Stimulated activated naive CD8-positive, alpha-beta T cell treated with anti-CD3 and anti-CD28 coated beads, Interleukin-15, Interleukin-2, amounts not matched to agents 100 ng/mL and 50 ng/mL, for 24 hours (primary cell): ENCODE results near the gene ZNF429.
"Not testable (repeated sequence)": the region's sequence is repeated elsewhere in the genome, so short reads cannot be mapped to it uniquely, and the experiment has no call there.

Source experiments
- H3K27ac Mint-ChIP-seq: one replicate; pipeline ENCODE4 v1.8.0; 2021; ENCODE audit warnings: mild to moderate bottlenecking, mixed read lengths
- H3K27me3 Mint-ChIP-seq: one replicate; pipeline ENCODE4 v1.8.0; 2021; ENCODE audit warnings: mixed read lengths
- H3K36me3 Mint-ChIP-seq: one replicate; pipeline ENCODE4 v1.8.0; 2021; ENCODE audit warnings: low read depth, mixed read lengths
- H3K4me1 Mint-ChIP-seq: one replicate; pipeline ENCODE4 v1.8.0; 2021; ENCODE audit warnings: low read depth, mixed read lengths
- H3K4me3 Mint-ChIP-seq: one replicate; pipeline ENCODE4 v1.8.0; 2021; ENCODE audit warnings: mild to moderate bottlenecking, mixed read lengths
- H3K9me3 Mint-ChIP-seq: one replicate; pipeline ENCODE4 v1.8.0; 2021; ENCODE audit warnings: mixed read lengths

Gene ZNF429

GRCh38 chr19:21492947-21493906 lies 12.2 kb upstream of the ZNF429 start:
- Mint-ChIP-seq H3K27me3 (no peaks in the 10 kb centered on the region), H3K27ac (no peak overlapping the region), H3K36me3 (peaks cover 8% of the 10 kb centered on the region), H3K4me1 (no peaks in the 10 kb centered on the region), H3K9me3 (peaks cover 6% of the 10 kb centered on the region), H3K4me3 (no peak overlapping the region)

- H3K9me3 Mint-ChIP-seq, result peaks cover 10% of the 10 kb centered on the region
- H3K4me1 Mint-ChIP-seq, result no peaks in the 10 kb centered on the region
- no peak overlapping the region for H3K4me3 Mint-ChIP-seq
- H3K36me3 Mint-ChIP-seq, result peaks cover 8% of the 10 kb centered on the region
- H3K27ac Mint-ChIP-seq, result no peak overlapping the region
- H3K27me3 Mint-ChIP-seq, result no peaks in the 10 kb centered on the region
Observed at GRCh38 chr19:21496876-21497275, 8.5 kb upstream of the ZNF429 start.

GRCh38 chr19:21498651-21499050 lies 6.8 kb upstream of the ZNF429 start:
- peaks cover 8% of the 10 kb centered on the region for H3K36me3 Mint-ChIP-seq

GRCh38 chr19:21508198-21508597 lies 2.8 kb downstream of the ZNF429 start:
- H3K4me1 Mint-ChIP-seq, result peaks cover 31% of the 10 kb centered on the region
- H3K36me3 Mint-ChIP-seq, result peaks cover 48% of the 10 kb centered on the region
- no peak overlapping the region for H3K27ac Mint-ChIP-seq
- H3K9me3 Mint-ChIP-seq, result peaks cover 10% of the 10 kb centered on the region
- H3K4me3 Mint-ChIP-seq, result no peak overlapping the region
- H3K27me3 Mint-ChIP-seq, result no peaks in the 10 kb centered on the region

More at GRCh38 chr19:21498651-21499050, 6.8 kb upstream of the ZNF429 start:
- no peak overlapping the region for H3K4me3 Mint-ChIP-seq
- no peak overlapping the region for H3K27ac Mint-ChIP-seq
- no peaks in the 10 kb centered on the region for H3K4me1 Mint-ChIP-seq
- H3K9me3 Mint-ChIP-seq, result peaks cover 7% of the 10 kb centered on the region
- no peaks in the 10 kb centered on the region for H3K27me3 Mint-ChIP-seq

GRCh38 chr19:21511058-21511457 lies 5.7 kb downstream of the ZNF429 start:
- peaks cover 14% of the 10 kb centered on the region for H3K9me3 Mint-ChIP-seq
- H3K27ac Mint-ChIP-seq, H3K27me3 Mint-ChIP-seq, H3K4me3 Mint-ChIP-seq: not testable (repeated sequence)
- peaks cover 57% of the 10 kb centered on the region for H3K36me3 Mint-ChIP-seq
- H3K4me1 Mint-ChIP-seq, result peaks cover 19% of the 10 kb centered on the region

- H3K4me3 Mint-ChIP-seq, H3K27me3 Mint-ChIP-seq: not testable (repeated sequence)
Observed at GRCh38 chr19:21512609-21513008, 7.2 kb downstream of the ZNF429 start.

GRCh38 chr19:21513651-21514050 lies 8.2 kb downstream of the ZNF429 start:
- no peak overlapping the region for H3K4me3 Mint-ChIP-seq
- peaks cover 2% of the 10 kb centered on the region for H3K4me1 Mint-ChIP-seq
- H3K9me3 Mint-ChIP-seq, result peaks cover 28% of the 10 kb centered on the region
- peaks cover 59% of the 10 kb centered on the region for H3K36me3 Mint-ChIP-seq
- no peaks in the 10 kb centered on the region for H3K27me3 Mint-ChIP-seq
- H3K27ac Mint-ChIP-seq, result no peak overlapping the region

More at GRCh38 chr19:21512609-21513008, 7.2 kb downstream of the ZNF429 start:
- peaks cover 12% of the 10 kb centered on the region for H3K4me1 Mint-ChIP-seq
- peaks cover 23% of the 10 kb centered on the region for H3K9me3 Mint-ChIP-seq
- peaks cover 60% of the 10 kb centered on the region for H3K36me3 Mint-ChIP-seq
- not testable (repeated sequence) for H3K27ac Mint-ChIP-seq

GRCh38 chr19:21519488-21519887 lies 14.1 kb downstream of the ZNF429 start:
- Mint-ChIP-seq H3K27ac (no peak overlapping the region), H3K4me3 (no peak overlapping the region), H3K4me1 (no peaks in the 10 kb centered on the region), H3K9me3 (peaks cover 58% of the 10 kb centered on the region), H3K27me3 (no peaks in the 10 kb centered on the region), H3K36me3 (peaks cover 79% of the 10 kb centered on the region)

- Mint-ChIP-seq H3K4me3 (no peak overlapping the region), H3K4me1 (no peaks in the 10 kb centered on the region), H3K9me3 (peaks cover 41% of the 10 kb centered on the region), H3K27me3 (no peaks in the 10 kb centered on the region), H3K27ac (no peak overlapping the region), H3K36me3 (peaks cover 92% of the 10 kb centered on the region)
Observed at GRCh38 chr19:21532904-21533303, 27.5 kb downstream of the ZNF429 start.

GRCh38 chr19:21536741-21537290 lies 31.4 kb downstream of the ZNF429 start:
- not testable (repeated sequence) for H3K4me3 Mint-ChIP-seq, H3K27ac Mint-ChIP-seq, H3K4me1 Mint-ChIP-seq, H3K27me3 Mint-ChIP-seq
- Mint-ChIP-seq H3K9me3 (peaks cover 40% of the 10 kb centered on the region), H3K36me3 (peaks cover 72% of the 10 kb centered on the region)

GRCh38 chr19:21559444-21559843 lies 54.0 kb downstream of the ZNF429 start:
- Mint-ChIP-seq H3K36me3 (peaks cover 39% of the 10 kb centered on the region), H3K27me3 (no peaks in the 10 kb centered on the region), H3K27ac (no peak overlapping the region), H3K9me3 (peaks cover 10% of the 10 kb centered on the region), H3K4me3 (no peak overlapping the region), H3K4me1 (no peaks in the 10 kb centered on the region)

GRCh38 chr19:21564406-21564805 lies 59.0 kb downstream of the ZNF429 start:
- Mint-ChIP-seq H3K27ac (no peak overlapping the region), H3K9me3 (peaks cover 15% of the 10 kb centered on the region), H3K27me3 (no peaks in the 10 kb centered on the region), H3K4me1 (peaks cover 12% of the 10 kb centered on the region), H3K36me3 (peaks cover 33% of the 10 kb centered on the region), H3K4me3 (no peak overlapping the region)

- no peaks in the 10 kb centered on the region for H3K27me3 Mint-ChIP-seq
- H3K36me3 Mint-ChIP-seq, result peaks cover 25% of the 10 kb centered on the region
- no peak overlapping the region for H3K4me3 Mint-ChIP-seq
- H3K27ac Mint-ChIP-seq, result peak overlapping the region; percentile 31
- H3K4me1 Mint-ChIP-seq, result peaks cover 12% of the 10 kb centered on the region
- H3K9me3 Mint-ChIP-seq, result peaks cover 24% of the 10 kb centered on the region
Observed at GRCh38 chr19:21566073-21566472, 60.7 kb downstream of the ZNF429 start.

GRCh38 chr19:21567806-21568205 lies 62.4 kb downstream of the ZNF429 start:
- Mint-ChIP-seq H3K36me3 (peaks cover 25% of the 10 kb centered on the region), H3K9me3 (peaks cover 37% of the 10 kb centered on the region), H3K4me3 (peak overlapping the region; percentile 93), H3K4me1 (peaks cover 12% of the 10 kb centered on the region)
- H3K27me3 Mint-ChIP-seq, H3K27ac Mint-ChIP-seq: not testable (repeated sequence)

- H3K27ac Mint-ChIP-seq, result peak overlapping the region; percentile 92
- no peaks in the 10 kb centered on the region for H3K27me3 Mint-ChIP-seq
- H3K9me3 Mint-ChIP-seq, result peaks cover 41% of the 10 kb centered on the region
- peaks cover 17% of the 10 kb centered on the region for H3K4me1 Mint-ChIP-seq
- peak overlapping the region; percentile 93 for H3K4me3 Mint-ChIP-seq
- H3K36me3 Mint-ChIP-seq, result peaks cover 26% of the 10 kb centered on the region
Observed at GRCh38 chr19:21568816-21569493, 63.6 kb downstream of the ZNF429 start.
